T-helper 17 cell (primary cell): ENCODE data around the gene ZFP91. TPM values are rescaled to one million over a fixed set of nuclear protein-coding genes. Genes with fewer than 3 reads are reported as not detected.

Experiments
- ATAC-seq: fragments of 150-1000 bp; cut with Tn5 transposase; 2 replicates; pipeline ENCODE4 v1.10.0; 2021; ENCODE audit warnings: mild to moderate bottlenecking, moderate library complexity
- DNase-seq, 3 donors: peaks; one replicate each; pipeline versions ENCODE4 v3.0.0 to v3.0.0-alpha.2; 2020 to 2021
- H3K9me3 ChIP-seq: one replicate; pipeline ENCODE4 v1.7.0; 2013; ENCODE audit warnings: low read length, mild to moderate bottlenecking; ENCODE audit not compliant: control insufficient read depth, poor library complexity, severe bottlenecking
- H3K27ac Mint-ChIP-seq: one replicate; pipeline ENCODE4 v1.8.0; 2022; ENCODE audit warnings: mild to moderate bottlenecking, moderate library complexity, mixed read lengths
- H3K27me3 Mint-ChIP-seq: one replicate; pipeline ENCODE4 v1.8.0; 2022; ENCODE audit warnings: mixed read lengths
- H3K36me3 Mint-ChIP-seq: one replicate; pipeline ENCODE4 v1.8.0; 2022; ENCODE audit warnings: low read depth, mixed read lengths
- H3K4me1 Mint-ChIP-seq: one replicate; pipeline ENCODE4 v1.8.0; 2022; ENCODE audit warnings: mild to moderate bottlenecking, mixed read lengths
- H3K4me3 Mint-ChIP-seq: one replicate; pipeline ENCODE4 v1.8.0; 2022; ENCODE audit warnings: mild to moderate bottlenecking, moderate library complexity, mixed read lengths
- total RNA-seq, 4 donors: library from RNA in 2 of 4; stranded (reverse) in 2 of 4; gene quantifications; one replicate each; pipeline ENCODE4 v1.2.3 and lab custom pipeline; 2022 to 2026

ZFP91 gene
- total RNA-seq, 2 donors from 2014 or later, result 36.1 to 43.2 TPM

DNA sequence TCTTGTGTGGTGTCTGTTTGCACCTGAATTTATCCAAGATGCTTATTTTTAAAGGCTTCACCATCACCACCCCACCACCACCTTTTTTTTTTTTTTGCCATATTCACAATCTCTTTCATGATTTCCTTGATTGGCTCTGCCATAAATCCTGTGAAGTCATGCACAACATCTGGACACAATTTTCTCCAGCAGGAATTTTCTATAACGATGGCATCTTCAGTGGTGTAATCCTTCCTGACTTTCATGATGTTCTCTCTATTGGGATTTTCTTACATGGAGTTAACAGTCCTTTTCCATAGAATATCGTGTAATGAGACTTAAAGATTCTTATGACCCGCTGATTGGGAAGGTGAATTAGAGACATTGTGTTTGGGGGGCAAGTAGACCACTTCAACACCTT lies 17.8 kb downstream of the ZFP91 start:
- ATAC-seq (no peak), DNase-seq (no peak)
- no peaks in the 10 kb centered on the region for H3K9me3 ChIP-seq
- H3K36me3 Mint-ChIP-seq, result peaks cover 7% of the 10 kb centered on the region
- peaks cover 58% of the 10 kb centered on the region for H3K4me1 Mint-ChIP-seq
- no peak overlapping the region for H3K4me3 Mint-ChIP-seq
- no peaks in the 10 kb centered on the region for H3K27me3 Mint-ChIP-seq
- peak overlapping the region; percentile 19 for H3K27ac Mint-ChIP-seq

DNA sequence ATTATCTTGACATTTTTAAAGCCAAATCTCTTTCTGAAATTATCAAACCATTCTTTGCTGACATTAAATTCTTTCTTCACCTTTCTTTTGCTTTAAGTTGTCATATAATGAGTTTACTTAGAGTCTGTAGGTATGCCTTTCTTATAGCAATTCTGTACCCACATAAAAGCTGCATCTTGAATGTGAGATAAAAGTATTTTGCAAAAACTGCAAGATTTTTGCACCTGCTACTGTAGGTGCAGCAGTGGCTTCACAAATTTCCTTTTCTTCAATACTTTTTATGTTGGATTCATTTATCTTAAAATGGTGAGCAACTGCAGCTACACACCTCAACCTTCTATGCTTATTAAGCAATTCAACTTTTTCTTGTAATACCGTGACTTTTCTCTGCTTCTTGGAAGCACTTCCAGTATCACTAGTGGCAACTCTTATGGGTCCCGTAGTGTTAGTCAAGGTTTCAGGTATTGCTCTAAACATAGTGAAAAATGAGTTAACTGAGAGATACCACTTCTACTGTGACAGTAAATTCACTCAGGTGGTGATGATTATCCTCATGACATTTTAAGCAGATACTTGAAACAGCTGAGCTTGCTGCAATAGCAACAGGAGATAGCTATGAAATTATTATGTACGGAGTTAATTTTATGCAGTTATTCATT lies 18.8 kb downstream of the ZFP91 start:
- no peaks in the 10 kb centered on the region for H3K27me3 Mint-ChIP-seq
- no peak for ATAC-seq
- H3K36me3 Mint-ChIP-seq, result peaks cover 4% of the 10 kb centered on the region
- H3K4me3 Mint-ChIP-seq, result no peak overlapping the region
- no peak for DNase-seq
- no peaks in the 10 kb centered on the region for H3K9me3 ChIP-seq
- peaks cover 57% of the 10 kb centered on the region for H3K4me1 Mint-ChIP-seq
- H3K27ac Mint-ChIP-seq, result no peak overlapping the region

DNA sequence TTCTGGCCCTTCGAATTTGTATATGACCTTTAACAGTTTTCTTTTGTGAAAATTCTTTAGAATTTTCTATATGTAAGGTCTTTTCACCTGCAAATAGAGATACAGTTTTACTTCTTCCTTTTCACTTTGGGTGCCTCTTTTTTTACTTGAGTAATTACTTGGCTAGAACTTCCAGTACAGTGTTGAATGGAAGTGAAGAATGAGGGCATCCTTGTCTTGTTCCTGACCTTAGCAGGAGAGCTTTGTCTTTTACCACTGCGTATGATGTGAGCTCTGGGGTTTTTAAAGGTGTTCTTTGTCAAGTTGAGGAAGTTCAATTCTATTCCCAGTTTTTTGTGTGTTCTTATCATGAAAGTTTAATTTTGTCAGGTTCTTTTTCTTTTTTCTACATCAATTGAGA lies 21.6 kb downstream of the ZFP91 start:
- Mint-ChIP-seq H3K36me3 (peaks cover 5% of the 10 kb centered on the region), H3K4me3 (no peak overlapping the region), H3K27ac (no peak overlapping the region), H3K4me1 (peaks cover 65% of the 10 kb centered on the region), H3K27me3 (no peaks in the 10 kb centered on the region)
- H3K9me3 ChIP-seq, result no peaks in the 10 kb centered on the region
- DNase-seq (no peak), ATAC-seq (no peak)

DNA sequence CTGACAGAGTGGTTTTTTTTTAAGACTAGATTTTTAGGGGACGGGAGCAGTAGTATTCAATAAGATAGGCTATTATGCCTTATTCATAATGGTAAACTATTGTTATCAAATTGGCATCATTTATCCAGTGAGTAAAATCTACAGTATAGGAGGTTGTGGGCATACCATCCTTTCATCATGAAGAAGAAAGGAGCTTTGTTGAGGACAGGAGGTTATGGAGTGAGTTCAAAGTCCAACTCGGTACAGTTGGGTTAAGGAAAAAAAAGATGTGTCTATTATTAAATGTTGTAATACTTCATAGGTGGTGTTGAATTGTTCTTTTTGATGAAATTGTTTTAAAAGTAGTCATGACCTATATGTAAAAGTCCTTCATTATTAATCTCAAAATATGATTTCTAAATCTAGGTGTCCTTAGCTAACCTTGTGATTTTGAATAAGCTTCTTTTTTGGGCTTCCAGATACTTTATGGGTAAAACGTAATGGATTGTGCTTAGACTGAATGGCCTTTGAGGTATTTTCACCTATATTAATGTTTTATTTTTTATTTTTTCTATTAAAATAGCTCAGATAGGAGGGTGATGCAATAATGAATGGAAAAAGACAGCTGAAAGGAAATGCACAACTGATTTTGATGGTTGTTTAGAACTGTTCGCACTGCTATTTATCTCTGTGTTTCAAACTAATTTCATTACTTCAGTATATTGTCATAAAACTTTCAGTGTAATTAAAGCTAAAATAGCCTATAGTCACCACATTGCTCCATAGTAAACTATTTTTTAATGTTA lies 28.3 kb downstream of the ZFP91 start:
- Mint-ChIP-seq H3K4me3 (no peak overlapping the region), H3K4me1 (peaks cover 48% of the 10 kb centered on the region), H3K27ac (peak overlapping the region; percentile 54), H3K36me3 (peaks cover 15% of the 10 kb centered on the region), H3K27me3 (no peaks in the 10 kb centered on the region)
- no peaks in the 10 kb centered on the region for H3K9me3 ChIP-seq
- no peak for ATAC-seq
- DNase-seq, result no peak

- ATAC-seq, result no peak
- Mint-ChIP-seq H3K27ac (no peak overlapping the region), H3K4me3 (no peak overlapping the region), H3K4me1 (peaks cover 40% of the 10 kb centered on the region), H3K27me3 (no peaks in the 10 kb centered on the region), H3K36me3 (peaks cover 10% of the 10 kb centered on the region)
- DNase-seq, result no peak
- no peaks in the 10 kb centered on the region for H3K9me3 ChIP-seq
Observed at GRCh38 chr11:58608331-58608730, 29.5 kb downstream of the ZFP91 start.

DNA sequence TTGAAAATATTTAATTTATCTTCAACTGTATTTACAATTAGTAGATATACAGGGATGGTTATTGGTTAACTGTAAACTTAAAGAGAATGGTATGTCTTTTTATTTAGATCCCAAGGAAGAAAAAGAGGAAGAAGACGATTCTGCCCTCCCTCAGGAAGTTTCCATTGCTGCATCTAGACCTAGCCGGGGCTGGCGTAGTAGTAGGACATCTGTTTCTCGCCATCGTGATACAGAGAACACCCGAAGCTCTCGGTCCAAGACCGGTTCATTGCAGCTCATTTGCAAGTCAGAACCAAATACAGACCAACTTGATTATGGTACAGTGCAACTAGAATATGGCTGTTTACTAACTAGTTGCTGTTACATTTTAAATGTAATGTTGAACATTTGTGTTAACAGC lies 30.9 kb downstream of the ZFP91 start:
- Mint-ChIP-seq H3K36me3 (peaks cover 14% of the 10 kb centered on the region), H3K27ac (no peak overlapping the region), H3K4me1 (peaks cover 30% of the 10 kb centered on the region)

DNA sequence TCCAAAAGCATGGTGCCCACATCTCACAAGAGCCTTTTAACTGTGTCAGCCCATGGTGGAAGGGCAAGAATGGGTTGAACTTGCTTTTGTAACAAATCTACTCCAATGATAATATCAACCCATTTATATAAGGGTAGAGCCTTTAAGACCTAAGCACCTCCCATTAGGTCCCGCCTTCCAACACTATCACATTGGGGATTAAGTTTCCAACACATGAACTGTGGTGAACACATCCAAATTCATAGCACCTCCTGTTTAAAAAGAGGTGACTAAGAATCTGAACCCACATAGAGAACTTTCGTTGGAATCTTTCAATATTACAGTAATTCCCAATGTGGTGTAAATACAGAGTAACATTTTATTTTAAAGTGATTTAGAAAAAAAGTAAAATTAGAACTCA lies 34.4 kb downstream of the ZFP91 start:
- ATAC-seq (no peak), DNase-seq (no peak)
- H3K27me3 Mint-ChIP-seq, result no peaks in the 10 kb centered on the region
- H3K9me3 ChIP-seq, result no peaks in the 10 kb centered on the region
- peaks cover 15% of the 10 kb centered on the region for H3K36me3 Mint-ChIP-seq
- H3K4me1 Mint-ChIP-seq, result peaks cover 11% of the 10 kb centered on the region
- no peak overlapping the region for H3K4me3 Mint-ChIP-seq
- H3K27ac Mint-ChIP-seq, result peak overlapping the region; percentile 80

More for the DNA sequence above, 30.9 kb downstream of the ZFP91 start:
- no peaks in the 10 kb centered on the region for H3K27me3 Mint-ChIP-seq
- no peaks in the 10 kb centered on the region for H3K9me3 ChIP-seq
- no peak for DNase-seq
- ATAC-seq, result no peak
- H3K4me3 Mint-ChIP-seq, result no peak overlapping the region

DNA sequence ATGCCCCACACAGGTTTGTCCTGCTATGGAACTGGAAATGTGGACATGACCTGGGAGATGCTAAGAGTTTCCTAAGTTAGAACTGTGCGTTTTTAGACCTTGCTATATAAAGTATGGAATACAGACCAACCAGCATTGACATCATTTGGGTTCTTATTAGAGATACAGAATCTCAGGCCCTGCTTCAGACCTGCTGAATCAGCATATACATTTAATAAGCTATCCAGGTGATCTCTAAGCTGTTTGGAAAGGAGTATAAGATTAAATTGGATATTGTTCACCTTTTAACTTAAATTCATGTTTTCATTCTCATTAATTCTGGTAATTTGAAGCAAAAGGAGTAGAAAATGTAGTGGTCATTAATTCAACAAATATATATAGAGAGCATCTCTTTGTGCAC lies 36.7 kb downstream of the ZFP91 start:
- H3K9me3 ChIP-seq, result no peaks in the 10 kb centered on the region
- ATAC-seq, result no peak
- Mint-ChIP-seq H3K4me1 (peaks cover 11% of the 10 kb centered on the region), H3K27ac (no peak overlapping the region), H3K36me3 (peaks cover 17% of the 10 kb centered on the region), H3K27me3 (no peaks in the 10 kb centered on the region), H3K4me3 (no peak overlapping the region)
- DNase-seq, result no peak

- Mint-ChIP-seq H3K36me3 (peaks cover 13% of the 10 kb centered on the region), H3K27me3 (no peaks in the 10 kb centered on the region)
- DNase-seq, result no peak
Observed at GRCh38 chr11:58616594-58616993, 37.7 kb downstream of the ZFP91 start.

GRCh38 chr11:58617976-58618557 lies 39.2 kb downstream of the ZFP91 start:
- Mint-ChIP-seq H3K4me3 (no peak overlapping the region), H3K27me3 (no peaks in the 10 kb centered on the region), H3K4me1 (peaks cover 7% of the 10 kb centered on the region), H3K36me3 (peaks cover 15% of the 10 kb centered on the region), H3K27ac (peak overlapping the region; percentile 83)
- H3K9me3 ChIP-seq, result no peaks in the 10 kb centered on the region
- ATAC-seq, result no peak
- DNase-seq, result no peak

More at GRCh38 chr11:58616594-58616993, 37.7 kb downstream of the ZFP91 start:
- H3K9me3 ChIP-seq, result no peaks in the 10 kb centered on the region
- ATAC-seq, result no peak
- Mint-ChIP-seq H3K4me1 (peaks cover 7% of the 10 kb centered on the region), H3K27ac (no peak overlapping the region), H3K4me3 (no peak overlapping the region)

GRCh38 chr11:58621586-58622262 lies 42.9 kb downstream of the ZFP91 start:
- peak overlapping the region; percentile 72 for H3K27ac Mint-ChIP-seq
- H3K4me3 Mint-ChIP-seq, result no peak overlapping the region
- H3K36me3 Mint-ChIP-seq, result peaks cover 10% of the 10 kb centered on the region
- no peaks in the 10 kb centered on the region for H3K27me3 Mint-ChIP-seq
- DNase-seq, result no peak
- H3K9me3 ChIP-seq, result no peaks in the 10 kb centered on the region
- H3K4me1 Mint-ChIP-seq, result peaks cover 10% of the 10 kb centered on the region
- ATAC-seq, result no peak

DNA sequence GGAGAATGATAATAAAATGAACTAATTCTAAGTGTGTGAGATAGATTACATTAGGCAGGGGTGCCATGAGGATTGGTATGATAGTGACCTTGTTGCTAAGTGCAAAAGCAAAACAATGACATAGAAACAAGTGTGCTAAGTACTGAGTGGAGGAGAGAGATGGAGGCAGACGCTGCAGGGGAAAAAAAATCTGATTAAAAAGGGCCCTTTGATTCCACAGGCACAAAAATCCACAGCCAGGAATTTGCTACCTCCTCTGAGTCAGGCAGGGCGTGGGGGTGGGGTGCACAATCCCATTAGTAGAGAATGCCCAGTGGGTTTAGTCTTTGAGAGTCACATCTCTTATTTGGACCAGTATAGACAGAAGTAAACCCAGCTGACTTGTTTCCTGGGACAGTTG lies 43.5 kb downstream of the ZFP91 start, which contains the start of gene CNTF:
Gene CNTF, plus strand, starts transcription at position 322 of the 400 bp plus-strand sequence. CDS start 88 bp downstream, outside the sequence.
- Mint-ChIP-seq H3K36me3 (peaks cover 9% of the 10 kb centered on the region), H3K4me3 (peak within 1 kb of the TSS; percentile 25), H3K4me1 (peaks cover 10% of the 10 kb centered on the region), H3K27ac (peak within 1 kb of the TSS; percentile 72), H3K27me3 (no peaks in the 10 kb centered on the region)
- ATAC-seq (no peak), DNase-seq (no peak)
- no peaks in the 10 kb centered on the region for H3K9me3 ChIP-seq

DNA sequence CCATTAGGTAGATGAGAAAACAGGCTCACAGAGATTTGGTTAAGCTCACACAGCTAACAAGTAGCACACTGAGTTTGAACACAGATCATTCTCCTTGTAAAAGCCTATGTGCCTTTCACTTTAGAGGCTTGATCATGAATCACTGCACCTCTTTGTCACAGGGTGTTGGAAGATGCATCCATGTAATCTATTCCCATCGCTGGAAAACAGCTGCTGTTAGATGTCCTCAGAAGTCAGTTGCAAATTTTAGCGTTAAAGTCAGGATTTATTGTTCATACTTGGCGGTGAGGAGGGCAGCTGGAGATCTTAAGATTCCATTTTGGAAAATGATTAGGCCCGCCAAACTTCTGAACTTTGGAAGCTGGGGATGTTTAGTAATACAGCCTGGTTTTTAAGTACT lies 46.2 kb downstream of the ZFP91 start:
- peaks cover 8% of the 10 kb centered on the region for H3K36me3 Mint-ChIP-seq
- no peaks in the 10 kb centered on the region for H3K27me3 Mint-ChIP-seq
- no peak overlapping the region for H3K27ac Mint-ChIP-seq
- H3K9me3 ChIP-seq, result no peaks in the 10 kb centered on the region
- peaks cover 6% of the 10 kb centered on the region for H3K4me1 Mint-ChIP-seq
- H3K4me3 Mint-ChIP-seq, result no peak overlapping the region
- DNase-seq (no peak), ATAC-seq (no peak)
